PC-9 (cell line): ENCODE measurements around the gene NDUFS1. TPM values are rescaled to one million over a fixed set of nuclear protein-coding genes. Genes with fewer than 3 reads are reported as not detected.

Experiments used
- BruUV-seq: library from RNA; stranded (reverse); fragments of 400-500 nt; replicated peaks from 2 replicates; lab custom pipeline; 2021; lab: Mats Ljungman, UMichigan
- CTCF ChIA-PET: fragments of 300-600 bp; sonication (Branson Sonifier 250); formaldehyde crosslinking; loops from one replicate; lab custom pipeline; 2022; ENCODE audit warnings: antibody characterized with exemption; lab: Charles Lee
- POLR2A ChIA-PET: fragments of 300-600 bp; sonication (Branson Sonifier 250); formaldehyde crosslinking; loops from one replicate; lab custom pipeline; 2022; ENCODE audit warnings: antibody characterized with exemption; ENCODE audit not compliant: unreplicated experiment; lab: Charles Lee
- DNase-seq, 2 experiments: peaks; one replicate each; pipeline versions ENCODE4 v3.0.0 to v3.0.0-alpha.2; 2015 to 2022; ENCODE audit warnings: mixed read lengths in 1 of 2
- H2AFZ ChIP-seq: fragments of 200-600 bp; sonication (generic); 2 replicates; pipeline ENCODE4 v1.8.1; 2017; ENCODE audit warnings: antibody characterized with exemption
- H3F3A ChIP-seq: fragments of 200-600 bp; sonication (generic); 2 replicates; pipeline ENCODE4 v1.8.1; 2017; ENCODE audit warnings: antibody characterized with exemption, mild to moderate bottlenecking, low read depth; ENCODE audit not compliant: insufficient read depth
- H3K27ac ChIP-seq: fragments of 200-600 bp; sonication (generic); 2 replicates; pipeline ENCODE4 v1.6.1; 2016; ENCODE audit warnings: mixed run types
- H3K27me3 ChIP-seq: fragments of 200-600 bp; sonication (generic); 2 replicates; pipeline ENCODE4 v1.6.1; 2016; ENCODE audit warnings: low read depth, mixed run types; ENCODE audit not compliant: insufficient read depth
- H3K36me3 ChIP-seq: fragments of 200-600 bp; sonication (generic); 2 replicates; pipeline ENCODE4 v1.6.1; 2016; ENCODE audit warnings: low read depth, mixed run types
- H3K4me1 ChIP-seq: fragments of 200-600 bp; sonication (generic); replicated peaks from 2 replicates; pipeline ENCODE4 v1.6.1; 2016; ENCODE audit warnings: mixed run types; ENCODE audit not compliant: insufficient read depth
- H3K4me2 ChIP-seq: fragments of 200-600 bp; sonication (generic); 2 replicates; pipeline ENCODE4 v1.6.1; 2017; ENCODE audit warnings: mixed run types
- H3K4me3 ChIP-seq: fragments of 200-600 bp; sonication (generic); 2 replicates; pipeline ENCODE4 v1.6.1; 2016; ENCODE audit warnings: mixed run types
- H3K79me2 ChIP-seq: fragments of 200-600 bp; sonication (generic); 2 replicates; pipeline ENCODE4 v1.6.1; 2017; ENCODE audit warnings: low read depth, mixed run types
- H3K9me2 ChIP-seq: fragments of 200-600 bp; sonication (generic); 2 replicates; pipeline ENCODE4 v1.8.1; 2017; ENCODE audit warnings: mild to moderate bottlenecking; ENCODE audit not compliant: insufficient read depth
- H3K9me3 ChIP-seq: fragments of 200-600 bp; sonication (generic); 2 replicates; pipeline ENCODE4 v1.8.1; 2016; ENCODE audit warnings: low read depth; ENCODE audit not compliant: insufficient read depth
- H4K20me1 ChIP-seq: fragments of 200-600 bp; sonication (generic); 2 replicates; pipeline ENCODE4 v1.8.1; 2017; ENCODE audit not compliant: insufficient read depth
- CTCF ChIP-seq: fragments of 200-600 bp; sonication (generic); conservative IDR thresholded peaks from 2 replicates; pipeline ENCODE4 v1.6.1; 2017; ENCODE audit warnings: mixed run types, antibody characterized with exemption, mild to moderate bottlenecking, moderate library complexity
- EZH2 ChIP-seq: fragments of 200-600 bp; sonication (generic); IDR thresholded peaks from 2 replicates; pipeline ENCODE4 v1.8.0; 2017; ENCODE audit warnings: antibody characterized with exemption, low read depth
- intact Hi-C: fragments of 100-400 bp; cut with micrococcal nuclease; formaldehyde crosslinking; loops from one replicate; pipeline ENCODE4 v1.10.0; 2022; ENCODE audit not compliant: unreplicated experiment
- total RNA-seq: library from RNA; stranded (reverse); gene quantifications from 2 replicates; pipeline ENCODE4 v1.2.3, GENCODE V29; 2021

NDUFS1 gene
- total RNA-seq, 1 experiment from 2014 or later, result 68.9 TPM

- no peaks in the 10 kb centered on the region for H3K9me3 ChIP-seq
- H3K4me2 ChIP-seq, result no peak overlapping the region
- intact Hi-C loops, result no loop called here
- H4K20me1 ChIP-seq, result no peaks in the 10 kb centered on the region
- H3K4me3 ChIP-seq, result no peak overlapping the region
- TF ChIP-seq EZH2 (no peak), CTCF (no peak)
- H3F3A ChIP-seq, result no peaks in the 10 kb centered on the region
- CTCF ChIA-PET, result no interaction called here
- no peaks in the 10 kb centered on the region for H3K36me3 ChIP-seq
- H3K9me2 ChIP-seq, result no peaks in the 10 kb centered on the region
- no TSS peak for BruUV-seq
- H3K79me2 ChIP-seq, result no peaks in the 10 kb centered on the region
- no peaks in the 10 kb centered on the region for H3K27me3 ChIP-seq
- no peak overlapping the region for H2AFZ ChIP-seq
- H3K4me1 ChIP-seq, result no peaks in the 10 kb centered on the region
- POLR2A ChIA-PET, result no interaction called here
- no peak for DNase-seq
- H3K27ac ChIP-seq, result no peak overlapping the region
Observed at GRCh38 chr2:206116278-206116677, 43.0 kb downstream of the NDUFS1 start.

GRCh38 chr2:206115026-206115578, 44.1 kb downstream of the NDUFS1 start:
- ChIA-PET POLR2A (no interaction called here), CTCF (no interaction called here)
- Histone ChIP-seq H3K4me3 (no peak overlapping the region), H3K9me2 (no peaks in the 10 kb centered on the region), H3K79me2 (no peaks in the 10 kb centered on the region), H3F3A (no peaks in the 10 kb centered on the region), H3K4me1 (no peaks in the 10 kb centered on the region), H3K9me3 (no peaks in the 10 kb centered on the region), H4K20me1 (no peaks in the 10 kb centered on the region), H3K36me3 (no peaks in the 10 kb centered on the region), H2AFZ (no peak overlapping the region), H3K27me3 (no peaks in the 10 kb centered on the region), H3K4me2 (no peak overlapping the region), H3K27ac (no peak overlapping the region)
- intact Hi-C loops, result no loop called here
- DNase-seq, result no peak
- BruUV-seq, result no TSS peak
- no peak for TF ChIP-seq EZH2
- TF ChIP-seq CTCF, result no peak

- Histone ChIP-seq H3F3A (no peaks in the 10 kb centered on the region), H3K9me2 (no peaks in the 10 kb centered on the region), H3K4me1 (no peaks in the 10 kb centered on the region), H3K4me3 (no peak overlapping the region), H3K27ac (no peak overlapping the region), H3K36me3 (no peaks in the 10 kb centered on the region), H3K4me2 (no peak overlapping the region), H4K20me1 (no peaks in the 10 kb centered on the region), H3K79me2 (no peaks in the 10 kb centered on the region), H3K27me3 (no peaks in the 10 kb centered on the region), H3K9me3 (no peaks in the 10 kb centered on the region), H2AFZ (no peak overlapping the region)
- POLR2A ChIA-PET, result no interaction called here
- BruUV-seq, result no TSS peak
- DNase-seq, result no peak
- intact Hi-C loops, result no loop called here
- no peak for TF ChIP-seq CTCF
- no peak for TF ChIP-seq EZH2
- CTCF ChIA-PET, result no interaction called here
Observed at GRCh38 chr2:206112846-206113547, 46.2 kb downstream of the NDUFS1 start.
